Lung (tissue), 12 donors: Measurements from ENCODE around the gene CDC45. TPM values are rescaled to one million over a fixed set of nuclear protein-coding genes. Genes with fewer than 3 reads are reported as not detected.

Source experiments
- ATAC-seq: fragments of 200-7000 bp; cut with Tn5 transposase; one replicate; pipeline ENCODE4 v1.9.1; 2020; ENCODE audit warnings: moderate number of reproducible peaks; ENCODE audit not compliant: insufficient read depth, low FRiP score
- DNase-seq, 3 donors: peaks; one replicate each; pipeline ENCODE4 v3.0.0-alpha.2; 2013 to 2017
- H3K27ac ChIP-seq, 2 donors: one replicate each; pipeline ENCODE4 v1.5.1; 2013; ENCODE audit warnings: mild to moderate bottlenecking in 2 of 2, moderate library complexity in 2 of 2, control low read depth in 1 of 2, inconsistent platforms in 1 of 2, low read depth in 1 of 2, low read length in 1 of 2
- H3K27me3 ChIP-seq, 3 donors: one replicate each; pipeline ENCODE4 v1.5.1; 2013; ENCODE audit warnings: low read length in 2 of 3; ENCODE audit not compliant: control insufficient read depth in 3 of 3, insufficient read depth in 3 of 3
- H3K36me3 ChIP-seq, 4 donors: one replicate each; pipeline ENCODE4 v1.5.1; 2013; ENCODE audit warnings: low read length in 4 of 4, mild to moderate bottlenecking in 1 of 4, moderate library complexity in 1 of 4; ENCODE audit not compliant: control insufficient read depth in 4 of 4, insufficient read depth in 4 of 4
- H3K4me1 ChIP-seq, 5 donors: one replicate each; pipeline ENCODE4 v1.5.1; 2013; ENCODE audit warnings: low read length in 5 of 5, mild to moderate bottlenecking in 2 of 5, moderate library complexity in 1 of 5; ENCODE audit not compliant: control insufficient read depth in 5 of 5, insufficient read depth in 5 of 5
- H3K4me3 ChIP-seq: one replicate; pipeline ENCODE4 v1.5.1; 2013; ENCODE audit warnings: mild to moderate bottlenecking, control low read depth, moderate library complexity
- H3K9ac ChIP-seq, 2 donors: one replicate each; pipeline ENCODE4 v1.5.1; 2013; ENCODE audit warnings: low read length in 2 of 2, control low read depth in 1 of 2; ENCODE audit not compliant: insufficient read depth in 1 of 2
- H3K9me3 ChIP-seq, 4 donors: one replicate each; pipeline ENCODE4 v1.5.1; 2013; ENCODE audit warnings: low read length in 3 of 4, mild to moderate bottlenecking in 1 of 4, moderate library complexity in 1 of 4; ENCODE audit not compliant: control insufficient read depth in 4 of 4, insufficient read depth in 3 of 4
- WGBS, 2 donors: extraction: QIAGEN DNeasy Blood & Tissue Kit; methylation state at CpG; one replicate each; pipeline ENCODE4 v1.1.7; 2013; 5-methylcytosine and 5-hydroxymethylcytosine counted together
- polyA plus RNA-seq, 2 donors: library from polyadenylated mRNA; stranded (reverse); fragments of 200-250 nt; gene quantifications; one replicate each; pipeline ENCODE4 v1.2.1, GENCODE V29; 2013
- total RNA-seq, 2 donors: library from RNA; depleted of rRNA in 1 of 2; stranded (reverse); fragments of >200 nt in 1 of 2; gene quantifications; one replicate each; pipeline ENCODE4 v1.2.1, GENCODE V29; 2014 to 2021
- TF ChIP-seq, protein P1 (sequence below): IDR thresholded peaks from 2 replicates; pipeline ENCODE4 v1.5.1; 2012; ENCODE audit warnings: mild to moderate bottlenecking; ENCODE audit errors: control extremely low read depth, extremely low read depth
- donor health status: control.
- donor health status: control.
- donor health status: Bipolar disorder and iron deficiency.
- donor health status: healthy.
- donor health status: DM: yes; HTN: yes; CAD: no.

CDC45 gene
- total and polyA plus RNA-seq, 4 donors: 2.1 to 6.8 (median 3.1) TPM

DNA sequence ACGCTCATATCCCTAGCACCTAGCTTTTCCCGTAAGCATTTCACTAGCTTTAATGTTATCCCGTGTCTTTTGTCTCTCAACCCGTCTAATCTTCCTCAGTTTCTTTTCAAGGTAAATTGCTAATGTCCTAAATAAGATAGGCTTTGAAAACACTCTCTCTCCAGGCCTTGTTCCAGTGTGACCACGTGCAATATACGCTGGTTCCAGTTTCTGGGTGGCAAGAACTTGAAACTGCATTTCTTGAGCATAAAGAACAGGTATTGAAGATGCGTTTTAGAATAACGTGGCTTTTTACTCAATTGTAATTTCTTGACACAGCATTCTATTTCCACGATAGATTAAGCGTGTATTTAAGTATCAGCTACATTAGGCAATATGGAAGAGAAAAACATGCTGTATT lies 1.1 kb downstream of the CDC45 start:
- 59 to 76% methylated on average over 10 of the region's 10 CpGs for WGBS, 2 donors
- H3K36me3 ChIP-seq: peaks cover 0 to 3% (median 0%) of the 10 kb centered on the region in 4 donors

DNA sequence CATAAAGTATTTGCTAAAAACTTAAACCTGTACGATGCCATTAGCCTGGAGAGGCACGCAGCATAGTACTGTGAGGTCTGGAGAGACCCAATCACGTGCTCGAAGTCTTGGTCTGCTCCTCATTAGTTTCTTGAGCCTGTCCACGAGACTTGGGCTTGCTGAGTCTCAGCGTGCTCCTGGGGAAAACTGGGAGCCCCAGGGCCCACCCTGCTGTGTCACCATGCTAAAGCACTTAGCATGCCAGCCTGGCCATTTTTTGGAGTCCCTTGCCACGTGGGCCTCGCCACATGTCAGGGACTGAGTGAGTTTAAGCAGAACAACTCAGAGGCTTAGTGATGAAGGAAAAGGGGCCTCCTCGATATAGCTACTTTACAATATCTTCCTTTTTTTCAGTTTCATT lies 2.6 kb downstream of the CDC45 start:
- Histone ChIP-seq H3K27ac (no peak overlapping the region), H3K9ac (no peak overlapping the region), H3K36me3 (no peaks in the 10 kb centered on the region), H3K9me3 (no peaks in the 10 kb centered on the region), H3K27me3 (no peaks in the 10 kb centered on the region), H3K4me1 (peaks cover 0 to 21% (median 2%) of the 10 kb centered on the region in 5 donors), H3K4me3 (no peak overlapping the region)
- ATAC-seq: no peak
- WGBS, 2 donors: 88 to 94% methylated on average over 9 of the region's 9 CpGs
- DNase-seq: no peak
- TF ChIP-seq, protein P1, sequence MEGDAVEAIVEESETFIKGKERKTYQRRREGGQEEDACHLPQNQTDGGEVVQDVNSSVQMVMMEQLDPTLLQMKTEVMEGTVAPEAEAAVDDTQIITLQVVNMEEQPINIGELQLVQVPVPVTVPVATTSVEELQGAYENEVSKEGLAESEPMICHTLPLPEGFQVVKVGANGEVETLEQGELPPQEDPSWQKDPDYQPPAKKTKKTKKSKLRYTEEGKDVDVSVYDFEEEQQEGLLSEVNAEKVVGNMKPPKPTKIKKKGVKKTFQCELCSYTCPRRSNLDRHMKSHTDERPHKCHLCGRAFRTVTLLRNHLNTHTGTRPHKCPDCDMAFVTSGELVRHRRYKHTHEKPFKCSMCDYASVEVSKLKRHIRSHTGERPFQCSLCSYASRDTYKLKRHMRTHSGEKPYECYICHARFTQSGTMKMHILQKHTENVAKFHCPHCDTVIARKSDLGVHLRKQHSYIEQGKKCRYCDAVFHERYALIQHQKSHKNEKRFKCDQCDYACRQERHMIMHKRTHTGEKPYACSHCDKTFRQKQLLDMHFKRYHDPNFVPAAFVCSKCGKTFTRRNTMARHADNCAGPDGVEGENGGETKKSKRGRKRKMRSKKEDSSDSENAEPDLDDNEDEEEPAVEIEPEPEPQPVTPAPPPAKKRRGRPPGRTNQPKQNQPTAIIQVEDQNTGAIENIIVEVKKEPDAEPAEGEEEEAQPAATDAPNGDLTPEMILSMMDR: no peak

More for the DNA sequence above, 1.1 kb downstream of the CDC45 start:
- Histone ChIP-seq H3K4me3 (no peak overlapping the region), H3K9me3 (no peaks in the 10 kb centered on the region), H3K4me1 (peaks cover 0 to 21% (median 3%) of the 10 kb centered on the region in 5 donors), H3K27ac (no peak overlapping the region), H3K9ac (no peak overlapping the region), H3K27me3 (no peaks in the 10 kb centered on the region)
- DNase-seq: no peak
- ATAC-seq: no peak
- TF ChIP-seq, protein P1: no peak

DNA sequence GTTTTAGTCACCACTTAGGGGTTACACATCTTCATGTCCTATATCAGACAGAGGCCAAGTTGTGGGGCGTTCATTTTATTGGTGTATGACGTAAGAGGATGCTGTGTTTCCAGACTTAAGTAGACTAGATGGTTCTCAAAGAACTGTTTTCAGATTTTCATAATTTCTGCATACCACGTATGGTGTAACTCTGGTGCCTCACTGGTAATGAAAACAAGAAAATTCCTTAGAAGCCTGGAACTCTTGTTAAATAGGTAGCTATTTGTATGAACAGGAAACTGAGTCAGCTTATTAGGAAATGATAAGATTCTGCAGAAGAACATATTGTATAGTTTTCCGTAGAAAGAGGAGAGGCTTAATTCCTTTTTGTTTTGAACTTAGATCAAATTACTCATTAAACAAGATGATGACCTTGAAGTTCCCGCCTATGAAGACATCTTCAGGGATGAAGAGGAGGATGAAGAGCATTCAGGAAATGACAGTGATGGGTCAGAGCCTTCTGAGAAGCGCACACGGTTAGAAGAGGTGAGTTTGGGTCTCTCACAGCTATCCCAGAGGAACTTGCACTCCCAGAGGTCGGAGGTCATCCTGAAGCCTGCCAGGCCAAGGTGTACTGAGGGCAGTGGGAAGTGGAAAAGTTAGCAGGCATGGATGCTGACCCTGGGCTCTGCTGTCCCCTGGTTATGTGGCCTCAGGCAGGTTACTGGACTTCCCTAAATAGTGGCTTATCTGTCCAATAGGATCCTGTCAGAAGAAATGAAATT lies 3.9 kb downstream of the CDC45 start:
- TF ChIP-seq, protein P1: no peak
- Histone ChIP-seq H3K27ac (no peak overlapping the region), H3K27me3 (no peaks in the 10 kb centered on the region), H3K4me1 (peaks cover 0 to 10% (median 2%) of the 10 kb centered on the region in 5 donors), H3K9me3 (no peaks in the 10 kb centered on the region), H3K4me3 (no peak overlapping the region), H3K9ac (no peak overlapping the region), H3K36me3 (no peaks in the 10 kb centered on the region)
- DNase-seq (no peak), ATAC-seq (no peak)
- 82 to 84% methylated on average over 8 of the region's 8 CpGs for WGBS, 2 donors
